ENCODE measurements around the gene TMCC1.
A peak's percentile ranks its signal among the peaks of the same experiment; 100 is the strongest.
"Not testable (repeated sequence)": the region's sequence is repeated elsewhere in the genome, so short reads cannot be mapped to it uniquely, and the experiment has no call there.

Gene TMCC1

GRCh38 chr3:129683201-129683600 lies 210.3 kb downstream of the TMCC1 start:
- H3K27me3 Mint-ChIP-seq (ENCODE audit: low read depth): no peaks in the 10 kb centered on the region
- no peaks in the 10 kb centered on the region for H3K9me3 Mint-ChIP-seq
- no peaks in the 10 kb centered on the region for H3K36me3 Mint-ChIP-seq (ENCODE audit: low read depth)
- no peak overlapping the region for H3K27ac Mint-ChIP-seq
- TF ChIP-seq, protein P1, sequence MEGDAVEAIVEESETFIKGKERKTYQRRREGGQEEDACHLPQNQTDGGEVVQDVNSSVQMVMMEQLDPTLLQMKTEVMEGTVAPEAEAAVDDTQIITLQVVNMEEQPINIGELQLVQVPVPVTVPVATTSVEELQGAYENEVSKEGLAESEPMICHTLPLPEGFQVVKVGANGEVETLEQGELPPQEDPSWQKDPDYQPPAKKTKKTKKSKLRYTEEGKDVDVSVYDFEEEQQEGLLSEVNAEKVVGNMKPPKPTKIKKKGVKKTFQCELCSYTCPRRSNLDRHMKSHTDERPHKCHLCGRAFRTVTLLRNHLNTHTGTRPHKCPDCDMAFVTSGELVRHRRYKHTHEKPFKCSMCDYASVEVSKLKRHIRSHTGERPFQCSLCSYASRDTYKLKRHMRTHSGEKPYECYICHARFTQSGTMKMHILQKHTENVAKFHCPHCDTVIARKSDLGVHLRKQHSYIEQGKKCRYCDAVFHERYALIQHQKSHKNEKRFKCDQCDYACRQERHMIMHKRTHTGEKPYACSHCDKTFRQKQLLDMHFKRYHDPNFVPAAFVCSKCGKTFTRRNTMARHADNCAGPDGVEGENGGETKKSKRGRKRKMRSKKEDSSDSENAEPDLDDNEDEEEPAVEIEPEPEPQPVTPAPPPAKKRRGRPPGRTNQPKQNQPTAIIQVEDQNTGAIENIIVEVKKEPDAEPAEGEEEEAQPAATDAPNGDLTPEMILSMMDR (IDR thresholded peaks at IDR 0.05; ENCODE audit: unreplicated experiment in 3 of 3): no peak
- H3K4me1 Mint-ChIP-seq: peaks cover 21% of the 10 kb centered on the region
- H3K4me3 Mint-ChIP-seq: no peak overlapping the region

DNA sequence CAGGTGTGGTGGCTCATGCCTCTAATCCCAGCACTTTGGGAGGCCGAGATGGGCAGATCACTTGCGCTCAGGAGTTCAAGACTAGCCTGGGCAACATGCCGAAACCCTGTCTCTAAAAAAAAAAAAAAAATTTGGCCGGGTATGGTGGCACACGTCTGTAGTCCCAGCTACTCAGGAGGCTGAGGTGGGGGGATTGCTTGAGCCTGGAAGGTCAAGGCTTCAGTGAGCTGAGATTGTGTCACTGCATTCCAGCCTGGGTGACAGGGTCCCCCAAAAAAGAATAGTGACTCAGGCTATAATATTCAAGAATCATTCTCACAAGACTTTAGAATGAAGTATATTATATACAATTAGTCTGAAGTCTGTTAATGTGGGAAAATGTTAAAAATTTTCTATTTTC lies 216.5 kb downstream of the TMCC1 start:
- H3K36me3 Mint-ChIP-seq (ENCODE audit: low read depth): no peaks in the 10 kb centered on the region
- H3K9me3 Mint-ChIP-seq: no peaks in the 10 kb centered on the region
- H3K4me3 Mint-ChIP-seq: no peak overlapping the region
- peaks cover 5% of the 10 kb centered on the region for H3K4me1 Mint-ChIP-seq
- TF ChIP-seq, protein P1 (IDR thresholded peaks at IDR 0.05; ENCODE audit: unreplicated experiment in 3 of 3): no peak
- no peaks in the 10 kb centered on the region for H3K27me3 Mint-ChIP-seq (ENCODE audit: low read depth)
- H3K27ac Mint-ChIP-seq: no peak overlapping the region

DNA sequence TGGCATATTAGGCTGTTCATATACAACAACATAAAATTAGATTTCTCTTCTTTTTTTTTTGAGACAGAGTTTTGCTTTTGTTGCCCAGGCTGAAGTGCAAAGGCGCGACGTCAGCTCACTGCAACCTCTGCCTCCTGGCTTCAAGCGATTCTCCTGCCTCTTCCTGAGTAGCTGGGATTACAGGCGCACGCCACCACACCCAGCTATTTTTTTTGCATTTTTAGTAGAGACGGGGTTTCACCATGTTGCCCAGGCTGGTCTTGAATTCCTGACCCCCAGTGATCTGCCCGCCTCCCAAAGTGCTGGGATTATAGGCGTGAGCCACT lies 218.8 kb downstream of the TMCC1 start:
- not testable (repeated sequence) for H3K27me3 Mint-ChIP-seq (ENCODE audit: low read depth); H3K4me1 Mint-ChIP-seq; H3K4me3 Mint-ChIP-seq; H3K9me3 Mint-ChIP-seq
- Mint-ChIP-seq H3K36me3 (ENCODE audit: low read depth) (peaks cover 17% of the 10 kb centered on the region), H3K27ac (peak overlapping the region in 1 of 3 experiments; percentile 48)

DNA sequence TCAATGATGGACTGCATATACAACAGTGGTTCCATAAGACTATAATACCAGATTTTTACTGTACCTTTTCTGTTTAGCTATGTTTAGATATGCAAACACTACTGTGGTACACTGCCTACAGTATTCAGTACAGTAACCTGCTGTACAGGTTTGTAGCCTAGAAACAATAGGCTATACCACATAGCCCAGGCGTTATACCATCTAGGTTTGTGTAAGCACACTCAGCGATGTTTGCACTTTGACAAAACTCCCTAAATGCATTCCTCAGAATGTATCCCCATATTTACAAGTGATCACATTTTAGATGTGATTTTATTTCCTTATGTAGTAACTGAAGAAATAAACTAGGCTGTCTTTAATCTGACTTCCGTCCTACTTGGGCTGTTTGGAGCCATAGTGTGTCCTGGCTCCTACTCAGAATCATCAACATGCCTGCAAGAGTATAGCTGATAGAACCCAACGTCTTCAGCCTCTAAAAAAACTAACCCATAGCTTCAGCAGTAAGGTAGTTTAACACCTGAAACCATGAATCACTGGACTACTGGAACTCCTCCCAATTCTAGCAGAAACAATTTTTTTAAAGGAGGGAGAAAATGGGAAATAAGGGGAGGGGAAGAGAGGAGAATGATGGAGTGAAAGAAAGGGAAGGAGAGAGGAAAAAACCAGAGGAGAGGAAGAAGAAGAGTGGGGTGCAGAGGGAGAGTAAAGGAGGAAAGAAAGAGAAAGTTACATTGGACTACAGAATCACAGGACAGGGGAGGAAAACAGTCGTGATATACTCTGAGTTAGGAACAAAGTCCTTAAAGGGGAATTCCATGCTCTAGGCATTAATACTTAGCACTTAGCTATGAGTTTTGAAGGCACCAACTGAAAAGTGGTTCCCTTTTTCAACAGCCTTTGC lies 219.4 kb downstream of the TMCC1 start:
- peaks cover 5% of the 10 kb centered on the region for H3K4me1 Mint-ChIP-seq
- TF ChIP-seq, protein P1 (IDR thresholded peaks at IDR 0.05; ENCODE audit: unreplicated experiment in 3 of 3): no peak
- peaks cover 21% of the 10 kb centered on the region for H3K36me3 Mint-ChIP-seq (ENCODE audit: low read depth)
- no peaks in the 10 kb centered on the region for H3K27me3 Mint-ChIP-seq (ENCODE audit: low read depth)
- H3K27ac Mint-ChIP-seq: peak overlapping the region in 1 of 3 experiments; percentile 48
- no peak overlapping the region for H3K4me3 Mint-ChIP-seq
- H3K9me3 Mint-ChIP-seq: no peaks in the 10 kb centered on the region

DNA sequence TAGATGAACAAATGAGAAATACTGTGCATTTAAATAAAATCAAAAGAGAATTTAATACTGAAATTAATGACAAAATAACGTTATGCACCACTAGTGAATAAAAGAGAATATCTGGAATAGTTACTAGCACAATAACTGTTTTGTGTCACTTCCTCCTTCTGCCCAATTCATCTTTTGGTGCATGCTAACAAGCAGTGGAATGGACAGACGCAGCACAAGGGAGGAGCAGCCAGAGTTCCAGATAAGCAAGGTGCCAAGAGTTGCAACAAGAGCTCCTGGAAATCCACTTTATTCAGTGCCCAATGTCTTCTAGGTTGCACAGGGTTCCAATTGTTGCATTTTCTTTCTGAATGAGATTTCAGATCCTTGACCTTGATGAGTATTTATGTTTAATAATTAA lies 220.5 kb downstream of the TMCC1 start:
- Mint-ChIP-seq H3K4me3 (no peak overlapping the region), H3K36me3 (ENCODE audit: low read depth) (peaks cover 25% of the 10 kb centered on the region), H3K27ac (peak overlapping the region in 1 of 3 experiments; percentile 77), H3K4me1 (peaks cover 5% of the 10 kb centered on the region), H3K9me3 (no peaks in the 10 kb centered on the region), H3K27me3 (ENCODE audit: low read depth) (no peaks in the 10 kb centered on the region)
- TF ChIP-seq, protein P1 (IDR thresholded peaks at IDR 0.05; ENCODE audit: unreplicated experiment in 3 of 3): no peak

DNA sequence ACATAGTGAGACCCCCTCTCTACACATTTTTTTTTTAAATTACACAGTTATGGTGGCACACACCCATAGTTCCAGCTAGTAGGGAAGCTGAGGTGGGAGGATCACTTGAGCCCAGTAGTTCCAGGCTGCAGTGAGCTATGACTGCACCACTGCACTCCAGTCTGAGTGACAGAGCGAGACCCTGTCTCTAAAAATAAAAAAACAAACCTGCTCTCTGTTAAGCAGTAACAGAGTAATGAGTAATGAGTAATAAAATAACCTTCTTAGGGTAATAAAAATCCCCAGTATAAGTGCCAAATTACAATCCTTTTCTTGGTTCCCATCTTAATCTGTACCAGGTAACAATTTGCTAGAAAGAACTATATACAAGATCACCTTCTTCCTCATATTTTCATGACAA lies 221.1 kb downstream of the TMCC1 start:
- no peaks in the 10 kb centered on the region for H3K9me3 Mint-ChIP-seq
- peak overlapping the region in 1 of 3 experiments; percentile 77 for H3K27ac Mint-ChIP-seq
- TF ChIP-seq, protein P1 (IDR thresholded peaks at IDR 0.05; ENCODE audit: unreplicated experiment in 3 of 3): no peak
- peaks cover 5% of the 10 kb centered on the region for H3K4me1 Mint-ChIP-seq
- H3K36me3 Mint-ChIP-seq (ENCODE audit: low read depth): peaks cover 31% of the 10 kb centered on the region
- H3K4me3 Mint-ChIP-seq: no peak overlapping the region
- H3K27me3 Mint-ChIP-seq (ENCODE audit: low read depth): no peaks in the 10 kb centered on the region

Measured in nephron (organoid).